GM19395 (cell line): ENCODE data around the gene SLC13A3.

Experiments used
- ATAC-seq: cut with Tn5 transposase; IDR thresholded peaks from one replicate; pipeline ENCODE4 v1.9.1; 2021; ENCODE audit warnings: mild to moderate bottlenecking, moderate library complexity; ENCODE audit not compliant: unreplicated experiment

The SLC13A3 gene

DNA sequence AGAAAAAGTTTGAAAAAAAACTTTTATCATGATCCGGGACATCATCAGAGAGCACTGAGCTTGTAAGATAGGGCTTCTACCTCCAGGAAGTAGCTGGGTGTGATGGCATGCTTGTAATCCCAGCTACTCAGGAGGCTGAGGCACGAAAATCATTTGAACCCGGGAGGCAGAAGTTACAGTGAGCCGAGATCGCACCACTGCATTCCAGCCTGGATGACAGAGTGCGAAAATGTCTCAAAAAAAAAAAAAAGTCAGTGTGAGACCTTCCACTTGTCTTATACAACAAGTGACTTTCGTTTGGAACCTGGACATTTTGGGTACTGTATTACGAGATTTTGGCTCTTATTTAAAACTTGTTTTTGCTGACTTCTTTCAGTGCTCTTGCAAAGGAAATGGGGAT, 5.9 kb upstream of the SLC13A3 start:
- no peak for ATAC-seq

DNA sequence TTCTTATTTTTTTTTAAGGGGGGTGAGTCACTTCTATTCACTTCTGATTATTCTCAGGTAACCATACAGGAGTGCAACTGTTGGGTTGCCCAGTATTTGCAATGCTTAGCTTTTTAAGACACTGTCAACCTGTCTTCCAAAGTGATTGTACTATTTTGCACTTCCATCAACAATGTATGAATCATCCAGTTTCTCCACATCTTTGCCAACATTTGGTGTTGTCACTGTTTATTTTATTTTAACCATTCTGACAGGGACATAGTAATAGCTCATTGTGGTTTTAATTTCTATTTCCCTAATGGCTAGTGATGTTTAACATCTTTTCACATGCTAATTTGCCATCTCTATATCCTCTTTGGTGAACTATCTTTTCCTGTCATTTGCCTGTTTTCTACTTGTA, 1.4 kb upstream of the SLC13A3 start:
- ATAC-seq: no peak

DNA sequence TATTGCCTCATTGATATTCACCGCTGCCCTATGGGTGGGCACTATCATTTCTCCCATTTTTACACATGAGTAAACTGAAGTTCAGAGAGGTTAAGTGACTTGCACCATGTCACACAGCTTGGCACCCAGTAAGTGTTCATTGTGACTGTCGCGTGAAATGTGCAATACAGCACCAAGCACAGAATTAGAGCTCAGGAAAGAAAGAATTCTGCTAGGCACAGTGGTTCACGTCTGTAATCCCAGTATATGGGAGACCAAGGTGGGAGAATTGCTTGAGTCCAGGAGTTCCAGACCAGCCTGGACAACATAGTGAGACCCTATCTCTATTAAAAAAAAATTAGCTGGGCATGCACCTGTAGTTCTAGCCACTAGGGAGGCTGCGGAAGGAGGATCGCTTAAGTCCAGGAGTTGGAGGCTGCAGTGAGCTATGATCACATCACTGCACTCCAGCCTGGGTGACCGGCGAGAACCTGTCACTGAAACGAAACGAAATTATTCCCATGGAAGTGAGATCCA, 626 bp downstream of the SLC13A3 start:
- ATAC-seq: no peak

DNA sequence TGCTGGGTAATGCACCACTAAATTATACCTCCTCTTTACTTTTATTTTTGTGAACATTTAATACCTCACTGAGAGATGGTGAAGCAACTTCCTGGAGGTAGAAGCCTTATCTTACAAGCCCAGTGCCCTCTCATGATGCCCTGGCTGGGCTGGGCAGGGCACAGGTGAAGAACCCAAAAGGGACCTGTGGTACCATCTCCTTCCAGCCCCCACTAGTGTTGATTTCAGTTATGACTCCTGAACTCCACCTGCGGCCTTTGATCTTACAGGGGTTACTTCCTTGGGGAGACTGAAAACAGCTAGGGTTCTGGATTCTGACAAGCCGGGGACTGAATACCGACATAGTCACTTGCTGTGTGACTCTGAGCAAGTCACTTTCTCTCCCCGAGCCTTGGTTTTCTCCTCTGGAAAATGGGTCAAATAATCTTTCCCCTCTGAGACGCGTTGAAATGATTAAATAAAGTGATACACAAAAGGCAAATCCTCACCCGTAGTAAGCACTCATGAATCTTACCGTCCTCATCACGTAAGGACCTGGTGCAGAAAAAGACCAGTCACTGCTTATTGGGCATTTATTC, 1.2 kb downstream of the SLC13A3 start:
- ATAC-seq: no peak

DNA sequence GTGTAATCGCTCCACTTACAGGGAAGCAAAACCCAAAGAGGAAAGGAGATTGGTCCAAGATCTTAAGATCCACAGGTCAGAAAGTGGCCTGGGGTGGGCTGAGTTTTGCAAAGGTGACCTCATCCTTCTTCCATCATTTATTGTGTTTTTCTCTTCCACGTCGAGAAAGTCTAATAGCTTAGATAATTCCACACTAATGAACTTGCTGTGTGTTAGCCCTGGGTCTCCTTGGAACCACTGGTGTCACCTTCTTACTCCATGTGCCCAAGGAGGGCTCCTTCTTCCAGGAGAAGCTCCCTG, 1.7 kb downstream of the SLC13A3 start:
- ATAC-seq: no peak

DNA sequence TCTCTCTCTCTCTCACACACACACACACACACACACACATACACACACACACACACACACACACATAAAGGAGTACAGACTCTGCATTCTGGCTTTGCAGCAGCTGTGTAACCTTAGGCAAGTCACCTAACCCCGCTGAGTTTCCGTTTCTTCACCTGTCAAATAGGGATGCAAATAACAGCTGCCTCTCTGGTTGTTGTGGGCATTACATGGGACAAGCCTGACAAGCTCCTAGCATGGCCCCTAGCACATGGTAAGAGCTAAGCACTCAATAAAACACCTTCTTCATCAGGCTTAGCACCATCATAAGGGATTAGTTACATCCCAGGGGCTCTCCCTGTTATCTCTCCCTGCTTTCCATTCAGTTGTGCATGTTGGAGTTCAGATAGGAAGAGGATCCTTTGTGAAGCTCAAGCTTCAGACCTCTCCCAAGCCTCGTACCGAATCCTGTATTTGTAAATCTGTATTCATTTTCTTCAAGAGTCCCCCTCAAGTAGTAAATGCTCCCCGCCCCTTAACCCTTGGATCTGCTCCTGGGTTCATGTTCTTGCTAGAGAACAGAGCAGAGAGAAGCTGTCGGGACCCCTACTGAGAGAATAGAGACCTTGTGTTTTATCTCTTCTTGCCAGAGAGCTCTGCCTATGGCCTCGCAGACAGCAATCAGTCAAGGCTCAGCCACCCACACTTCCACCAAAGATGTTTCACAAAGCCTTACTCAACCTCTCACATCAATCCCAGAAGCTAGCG, 2.2 kb downstream of the SLC13A3 start:
- no peak for ATAC-seq

DNA sequence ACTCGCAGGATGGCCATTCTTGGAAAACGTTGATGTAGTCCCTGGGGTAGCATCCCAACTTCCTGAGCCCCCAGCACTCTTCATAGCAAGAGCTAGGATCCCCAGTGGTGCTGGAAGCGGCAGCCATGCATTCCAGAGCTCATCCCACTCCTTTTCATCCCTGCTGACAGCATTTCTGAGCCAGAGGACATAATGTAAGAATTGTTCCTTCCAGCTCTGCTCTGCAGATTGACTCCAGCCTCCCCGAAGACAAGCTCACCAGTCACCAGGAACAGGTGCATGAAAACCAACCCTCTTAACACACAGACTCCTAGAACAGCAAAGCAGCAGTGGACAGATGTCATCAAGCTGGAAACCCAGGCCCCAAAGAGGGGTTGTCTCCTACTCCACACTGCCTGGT, 3.8 kb downstream of the SLC13A3 start:
- no peak for ATAC-seq

DNA sequence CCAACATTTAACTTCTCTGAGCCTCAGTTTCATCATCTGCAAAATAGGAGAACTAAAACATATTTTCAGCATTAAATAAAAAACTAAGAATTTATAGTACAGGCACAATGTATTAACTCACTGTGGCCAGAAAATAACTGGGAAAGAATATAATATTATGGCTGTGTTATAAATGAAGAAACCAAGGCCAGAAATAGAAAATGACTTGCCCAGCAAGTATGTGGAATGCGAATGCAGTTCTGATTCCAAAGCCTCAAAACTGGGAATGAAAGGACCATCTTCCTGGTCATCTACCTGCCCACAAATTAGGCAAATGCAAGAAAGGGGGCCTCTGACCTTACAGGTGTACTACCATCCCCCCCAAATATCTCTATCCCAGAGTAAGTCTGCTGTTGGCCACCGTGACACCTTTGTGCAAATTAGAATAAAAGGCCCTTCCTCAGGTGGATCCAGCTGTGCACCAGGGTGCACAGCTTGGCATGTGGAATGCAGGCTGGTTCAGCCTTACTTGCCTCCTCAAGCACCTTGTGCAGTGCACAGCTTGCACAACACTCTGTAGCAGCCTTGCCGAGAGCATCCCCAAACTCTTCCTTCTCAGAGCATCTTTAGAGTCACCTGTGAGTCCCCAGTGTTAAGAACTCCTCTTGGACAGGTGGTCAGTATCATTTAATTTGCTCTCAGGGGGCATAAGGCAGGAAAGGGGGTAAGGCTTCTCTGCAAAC, 4.4 kb downstream of the SLC13A3 start:
- no peak for ATAC-seq

DNA sequence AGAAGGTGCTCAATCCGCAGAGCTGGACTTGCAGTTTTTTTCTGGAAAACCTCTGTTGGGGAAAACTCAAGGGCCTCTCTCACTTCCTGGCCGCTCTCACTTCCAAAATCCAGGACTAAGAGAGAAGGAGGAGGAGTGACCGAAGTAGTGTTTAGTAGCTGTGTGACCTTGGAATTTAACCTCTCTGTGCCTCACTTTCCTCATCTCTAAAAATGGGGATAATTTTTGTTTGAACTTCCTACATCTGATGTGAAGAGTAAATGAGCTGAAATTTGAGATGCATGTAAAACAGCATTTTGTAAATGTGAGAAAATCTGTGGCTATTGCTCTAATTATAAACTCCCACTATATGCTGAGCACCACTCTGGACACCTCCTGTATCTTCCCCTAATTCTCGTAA, 5.1 kb downstream of the SLC13A3 start:
- ATAC-seq: no peak

DNA sequence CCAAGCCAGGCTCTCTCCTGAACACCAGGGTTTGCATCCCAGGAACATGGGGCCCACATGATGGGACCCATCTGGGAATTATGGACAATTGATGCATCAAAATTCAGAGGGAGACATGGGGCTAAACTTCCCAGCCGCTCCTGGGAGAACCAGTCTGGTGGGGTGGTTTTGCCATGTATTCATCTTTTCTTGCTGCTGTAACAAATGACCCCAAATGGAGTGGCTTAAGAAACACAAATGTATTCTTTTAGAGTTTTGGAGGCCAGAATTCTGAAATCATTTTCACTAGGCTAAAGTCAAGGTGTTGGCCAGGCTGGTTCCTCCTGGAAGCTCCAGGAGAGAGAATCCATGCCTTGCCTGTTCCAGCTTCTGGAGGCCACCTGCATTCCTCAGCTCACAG, 6.5 kb downstream of the SLC13A3 start:
- ATAC-seq: no peak

DNA sequence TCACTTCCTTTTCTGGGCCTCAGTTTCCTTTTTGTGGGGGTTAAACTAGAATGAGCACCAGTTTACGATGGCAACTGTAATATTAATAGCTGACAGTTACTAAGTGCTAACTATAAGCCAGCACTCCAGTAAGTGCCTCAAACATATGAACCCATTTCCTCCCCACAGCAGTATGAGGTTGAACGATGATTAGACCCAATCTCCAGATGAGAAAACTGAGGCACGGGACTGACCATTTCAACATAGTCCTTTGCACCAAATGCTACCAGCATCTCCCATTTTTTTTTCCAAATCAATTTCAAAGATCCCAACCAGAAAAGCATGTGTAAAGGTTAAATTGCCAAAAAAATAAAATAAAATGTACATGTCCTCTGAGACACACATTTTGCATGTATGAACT, 7.1 kb downstream of the SLC13A3 start:
- no peak for ATAC-seq

DNA sequence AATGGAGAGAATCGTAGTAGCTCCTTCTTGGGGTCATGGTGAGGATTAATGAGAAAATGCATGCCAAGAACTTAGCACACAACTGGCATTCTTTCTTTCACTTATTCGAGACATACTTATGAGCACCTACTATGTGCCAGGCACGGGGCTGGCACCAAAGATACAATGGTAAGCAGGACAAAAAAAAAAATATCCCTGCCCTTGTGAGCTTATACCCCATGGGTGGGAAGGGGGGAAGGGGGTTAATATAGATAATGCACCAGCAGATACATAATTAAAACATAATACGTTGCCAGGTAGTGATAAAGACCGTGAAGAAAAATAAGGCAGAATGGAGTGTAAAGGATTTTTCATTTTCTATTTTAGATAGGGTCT, 8.3 kb downstream of the SLC13A3 start:
- ATAC-seq: no peak

DNA sequence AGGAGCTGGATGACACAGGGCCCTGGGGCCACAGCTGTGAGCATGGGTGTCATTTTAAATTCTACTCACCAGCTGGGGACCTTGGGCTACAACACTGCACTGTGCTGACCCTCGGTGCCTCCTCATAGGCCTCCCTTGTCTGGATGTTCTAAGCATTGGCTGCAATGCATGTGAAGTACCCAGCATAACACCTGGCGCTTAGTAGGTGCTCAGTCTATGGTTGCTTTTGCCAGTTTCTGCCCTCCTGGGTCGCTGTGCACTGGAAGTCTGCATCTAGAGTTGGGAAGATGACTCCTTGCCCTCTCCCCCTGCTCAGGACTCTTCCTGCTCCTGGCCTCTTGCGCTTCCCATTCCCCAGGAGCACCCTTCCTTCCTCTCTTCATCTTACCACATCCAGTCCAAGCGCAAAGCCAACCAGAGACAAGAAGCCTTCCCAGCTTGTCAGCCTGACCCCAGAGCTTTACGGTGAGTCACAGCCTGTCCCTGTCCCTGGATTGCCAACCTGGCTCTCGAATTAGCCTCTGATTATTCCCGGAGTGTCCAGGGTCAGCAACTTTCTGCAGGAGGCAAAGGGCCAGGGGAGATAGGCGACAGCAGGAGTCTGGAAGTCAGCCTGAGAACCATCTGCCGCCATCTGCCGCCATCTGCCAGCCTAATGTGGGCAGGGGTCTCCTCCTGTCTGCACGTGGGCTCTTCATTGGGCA, 8.8 kb downstream of the SLC13A3 start:
- ATAC-seq: no peak

DNA sequence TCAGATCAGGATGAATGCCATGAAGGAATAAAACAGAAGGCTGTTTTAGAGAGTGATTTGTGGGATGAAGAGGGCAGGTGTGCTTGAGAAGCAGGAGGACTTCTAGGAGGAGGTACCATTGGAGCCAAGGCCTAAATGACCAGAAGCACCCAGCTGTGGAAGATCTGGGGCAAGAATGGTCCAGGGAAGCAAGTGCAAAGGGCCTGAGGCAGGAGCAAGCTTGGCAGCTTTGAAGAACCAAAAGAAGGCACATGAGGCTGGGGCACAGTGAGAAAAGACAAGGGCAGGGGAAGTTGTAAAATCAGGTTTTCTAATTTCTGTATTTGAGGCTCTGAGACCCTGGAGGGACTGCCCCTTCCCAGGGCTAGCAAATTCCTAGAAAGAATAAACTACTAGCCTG, 9.8 kb downstream of the SLC13A3 start:
- ATAC-seq: no peak

DNA sequence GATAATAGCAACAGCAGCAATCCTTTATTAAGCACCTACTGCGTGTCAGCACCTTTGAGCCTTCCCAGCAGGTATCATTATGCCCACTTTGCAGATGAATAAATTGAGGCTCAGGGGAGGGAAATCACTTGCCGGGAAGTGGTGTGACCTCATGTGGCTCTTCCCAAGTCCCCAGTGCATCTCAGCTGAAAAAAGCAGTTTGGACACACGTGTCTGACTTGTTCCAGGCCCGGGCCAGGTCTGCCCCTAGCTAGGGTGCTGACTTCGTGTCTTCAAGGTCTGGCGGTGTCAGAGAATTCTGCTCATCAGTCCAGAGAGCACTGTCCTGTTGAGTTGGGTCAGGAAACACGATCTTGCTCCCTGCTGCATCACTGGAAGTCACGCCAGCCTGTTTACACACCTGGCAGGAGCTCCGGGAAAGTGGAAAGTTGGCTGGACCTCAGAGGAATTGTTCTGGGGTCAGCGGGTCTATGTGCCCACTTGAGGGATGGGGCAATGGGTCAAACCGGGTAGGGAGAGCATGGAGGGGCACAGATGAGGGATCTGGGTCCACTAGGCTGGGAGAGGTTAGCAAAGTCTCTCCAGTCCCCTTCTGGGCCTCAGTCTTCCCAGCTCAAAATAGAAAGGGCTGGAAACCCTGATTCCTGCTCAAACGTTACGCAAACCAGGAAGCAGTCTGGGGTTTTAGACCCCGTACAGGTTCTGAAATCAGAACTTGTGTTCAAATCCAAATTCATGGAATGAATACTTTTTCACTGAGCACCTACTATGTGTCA, 10.5 kb downstream of the SLC13A3 start:
- ATAC-seq: no peak

DNA sequence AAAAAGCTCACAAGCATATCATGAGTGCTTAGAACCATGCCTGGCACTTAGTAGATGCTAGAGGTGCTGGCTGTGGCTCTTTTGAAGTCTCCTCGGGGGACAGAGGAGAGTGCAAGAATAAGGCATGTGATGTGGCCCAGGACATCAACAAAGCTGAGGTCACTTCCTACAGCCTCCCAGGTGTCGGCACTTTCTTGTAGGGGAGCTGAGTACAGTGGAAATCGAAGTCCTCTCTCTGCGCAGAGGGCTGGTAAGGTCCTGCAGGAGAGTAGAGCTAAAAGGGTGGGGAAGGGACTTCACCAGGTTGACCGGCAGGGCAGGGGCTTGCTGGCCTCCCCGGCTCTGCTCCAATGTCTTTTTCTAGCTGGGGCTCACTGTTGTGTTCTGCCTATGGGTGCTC, 11.2 kb downstream of the SLC13A3 start:
- ATAC-seq: no peak

DNA sequence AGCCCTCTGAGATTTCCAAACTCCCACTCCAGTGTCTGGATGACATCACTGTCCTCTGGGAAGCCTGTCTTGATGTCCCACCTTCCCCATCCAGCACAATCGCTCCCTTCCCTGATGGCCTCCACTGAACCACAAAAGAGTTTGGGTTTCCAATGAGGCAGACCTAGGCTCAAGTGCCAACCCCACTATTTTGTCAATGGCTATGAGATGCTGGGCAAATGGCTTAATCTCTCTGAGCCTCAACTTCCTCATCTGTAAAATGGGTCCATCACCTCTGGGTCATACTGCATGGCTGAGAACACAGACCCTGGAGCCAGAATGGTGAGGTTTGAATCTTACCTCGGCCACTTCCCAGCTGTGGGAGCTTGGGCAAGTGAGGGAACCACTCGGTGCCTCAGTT, 11.7 kb downstream of the SLC13A3 start:
- ATAC-seq: no peak

DNA sequence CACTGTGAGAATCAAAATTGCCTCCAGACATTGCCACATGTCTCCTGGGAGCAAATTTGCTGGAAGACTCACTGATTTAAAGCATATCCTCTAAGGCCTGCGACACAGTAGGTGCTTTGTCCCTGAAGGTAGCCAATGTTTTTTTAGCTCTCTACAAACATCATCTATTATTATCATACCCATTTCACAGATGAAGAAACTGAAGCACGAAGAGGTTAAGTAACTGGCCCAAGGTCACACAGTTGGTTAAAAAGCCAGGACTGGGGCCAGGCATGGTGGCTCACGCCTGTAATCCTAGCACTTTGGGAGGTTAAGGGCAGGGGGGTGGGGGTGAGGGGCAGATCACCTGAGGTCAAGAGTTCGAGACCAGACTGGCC, 12.4 kb downstream of the SLC13A3 start:
- no peak for ATAC-seq

DNA sequence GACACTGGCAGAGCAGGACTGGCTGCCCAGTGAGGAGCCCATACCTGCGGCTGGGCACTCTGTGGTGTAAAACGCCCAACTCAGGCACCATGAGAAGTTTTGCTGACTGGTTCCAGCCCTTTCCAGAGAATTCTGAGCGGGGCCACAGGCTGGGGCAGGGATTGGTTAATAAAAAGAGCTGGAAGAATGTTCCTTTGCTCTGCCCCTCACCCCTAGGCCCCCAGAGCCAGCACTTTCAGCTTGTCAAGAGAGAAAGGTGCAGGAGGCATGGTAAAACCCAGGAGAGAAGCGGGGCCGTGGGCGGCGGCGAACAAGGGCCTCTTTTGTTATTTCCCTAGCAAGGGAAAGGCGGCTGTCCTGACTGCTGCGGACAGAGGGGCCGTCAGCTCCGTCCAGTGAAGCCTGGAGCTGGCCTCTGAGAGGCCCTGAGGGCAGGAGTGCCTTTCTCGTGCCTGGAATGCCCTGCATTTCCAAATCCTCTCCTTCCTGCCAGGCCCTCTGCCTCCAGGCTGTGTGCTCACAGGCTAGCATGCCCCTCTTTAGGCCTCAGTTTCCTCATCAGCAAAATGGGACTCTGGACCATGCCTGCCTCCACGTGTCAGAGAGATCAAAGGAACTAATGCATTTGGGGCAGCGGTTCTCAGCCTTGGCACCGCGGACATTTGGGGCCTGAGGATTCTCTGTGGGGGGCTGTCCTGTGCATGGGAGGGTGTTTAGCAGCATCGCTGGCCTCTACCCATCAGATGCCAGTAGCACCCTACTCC, 12.9 kb downstream of the SLC13A3 start:
- ATAC-seq: no peak

DNA sequence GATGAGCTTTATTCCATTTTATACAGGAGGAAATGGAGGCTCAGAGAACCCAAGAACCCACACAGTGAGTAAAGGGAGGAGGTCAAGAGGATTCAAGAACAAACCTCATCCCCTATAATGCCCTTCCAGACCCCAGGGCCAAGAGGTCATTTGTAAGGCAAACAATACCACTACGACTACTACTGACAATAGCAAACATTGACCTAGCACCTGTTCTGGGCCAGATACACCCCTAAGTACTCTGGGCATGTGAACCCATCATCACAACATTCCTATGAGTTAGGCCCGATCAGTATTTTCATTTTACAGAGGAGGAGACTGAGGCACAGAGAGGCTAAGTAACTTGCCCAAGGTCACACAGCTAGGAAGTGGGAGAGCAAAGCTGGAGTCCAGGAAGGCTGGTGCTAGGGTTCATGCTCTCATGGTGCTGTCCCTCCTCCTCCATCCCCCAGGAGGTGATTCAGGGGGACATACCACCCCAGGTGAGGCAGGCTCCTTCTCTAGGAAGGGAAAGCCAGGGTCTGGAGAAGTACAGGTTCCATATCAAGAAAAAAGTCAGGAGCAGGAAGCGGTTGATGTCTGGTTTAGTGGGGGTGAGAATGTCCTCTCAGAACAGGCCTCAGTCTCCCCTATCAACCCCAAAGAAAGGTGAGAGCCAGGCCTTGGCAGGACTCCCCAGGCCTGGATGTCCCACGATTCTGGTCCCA, 13.7 kb downstream of the SLC13A3 start:
- ATAC-seq: no peak
